ENCODE data around the gene TRIM54. TPM values are rescaled to one million over a fixed set of nuclear protein-coding genes. Genes with fewer than 3 reads are reported as not detected.

TRIM54 gene
- total and polyA plus RNA-seq, 2 of the 8 experiments (the other 6 are each of a cell fraction or from before 2014, with no cell fraction given), result 3.9 to 5.8 TPM

GRCh38 chr2:27288610-27289009 lies 6.4 kb downstream of the TRIM54 start:
- H3K4ac ChIP-seq (replicated peaks; ENCODE audit: insufficient read length, low read depth, low read length), result no peak overlapping the region
- no peak overlapping the region for H3K9ac ChIP-seq (replicated peaks in 1 of 4; ENCODE audit: extremely low read depth in 1 of 4, low read depth in 3 of 4, low read length in 3 of 4)
- H3K23me2 ChIP-seq (ENCODE audit: low read depth, low read length), result no peaks in the 10 kb centered on the region
- H3K56ac ChIP-seq (replicated peaks; ENCODE audit: insufficient read length, low read depth, low read length), result no peak overlapping the region
- H2BK15ac ChIP-seq (ENCODE audit: low read length), result no peak overlapping the region
- DNase-seq (ENCODE audit: low read depth in 1 of 2, low spot score in 2 of 2), result no peak
- 93% methylated on average over 3 of the region's 3 CpGs; no CpG with 5 or more reads in 1 of the 2 experiments for WGBS, 2 experiments (ENCODE audit: extremely low coverage in 1 of 2, insufficient coverage in 1 of 2, insufficient read length in 1 of 2, insufficient replicate concordance in 2 of 2, low coverage in 1 of 2, low lambda C conversion rate in 2 of 2, missing lambda C conversion rate in 1 of 2)
- no peaks in the 10 kb centered on the region for H3K79me2 ChIP-seq (ENCODE audit: control insufficient read depth in 1 of 2, insufficient read depth in 2 of 2, low read length in 2 of 2)
- H3K36me3 ChIP-seq (ENCODE audit: control insufficient read depth in 2 of 4, insufficient read depth in 4 of 4, low read length in 3 of 4), result no peaks in the 10 kb centered on the region
- no peak overlapping the region for H2BK120ac ChIP-seq (replicated peaks; ENCODE audit: low read depth, low read length)
- no peak overlapping the region for H2BK5ac ChIP-seq (ENCODE audit: low read depth, low read length)
- ChIA-PET POLR2A (ENCODE audit: partially characterized antibody) (interaction anchor here (1.7 to 2.2 kb wide), 2 partner anchors 14 to 40 kb away, joined by 7 to 11 read pairs; no protein-coding TSS in a partner anchor), CTCF (ENCODE audit: partially characterized antibody) (interaction anchor here (1.7 to 20.2 kb wide), 4 partner anchors 9 to 37 kb away, joined by 4 to 413 read pairs (median 42); partner anchors contain the start of genes TRIM54 and UCN)
- H3K4me1 ChIP-seq (replicated peaks in 1 of 4; ENCODE audit: control insufficient read depth in 3 of 4, insufficient read depth in 4 of 4, low read length in 3 of 4), result peaks cover 0 to 5% (median 3%) of the 10 kb centered on the region in 4 experiments; a peak in 3 of 7 replicates
- no peak overlapping the region for H4K5ac ChIP-seq (ENCODE audit: insufficient read length, low read depth, low read length)
- no peak overlapping the region for H3K14ac ChIP-seq (ENCODE audit: insufficient read length)
- H2AFZ ChIP-seq (ENCODE audit: low read length), result no peak overlapping the region
- TF ChIP-seq BRCA1 (IDR thresholded peaks at IDR 0.05; ENCODE audit: low read depth, low read length) (no peak), HDAC6 (IDR thresholded peaks at IDR 0.05; ENCODE audit: low read depth, low read length) (no peak), MAFK (IDR thresholded peaks at IDR 0.05; ENCODE audit: low read depth, low read length) (no peak), BCL11A (IDR thresholded peaks at IDR 0.05; ENCODE audit: low read depth in 2 of 2, low read length in 2 of 2) (no peak), NANOG (IDR thresholded peaks at IDR 0.05; ENCODE audit: insufficient read depth, low read depth, low read length, poor library complexity, severe bottlenecking) (no peak), TBP (IDR thresholded peaks at IDR 0.05; ENCODE audit: low read depth, low read length) (no peak), CHD2 (IDR thresholded peaks at IDR 0.05; ENCODE audit: low read length) (no peak), POLR2A (IDR thresholded peaks at IDR 0.05; ENCODE audit: control extremely low read depth in 1 of 2, low read depth in 2 of 2, low read length in 2 of 2) (no peak), E2F6 (IDR thresholded peaks at IDR 0.05) (no peak)
- no peak overlapping the region for H4K8ac ChIP-seq (ENCODE audit: extremely low read depth, insufficient read depth, low read length)
- H3K9me3 ChIP-seq (ENCODE audit: insufficient read depth in 2 of 2, low read depth in 1 of 2, low read length in 1 of 2), result no peaks in the 10 kb centered on the region
- FAIRE-seq, result no peak
- H4K20me1 ChIP-seq (replicated peaks in 1 of 2; ENCODE audit: control insufficient read depth in 1 of 2, insufficient read depth in 2 of 2, low read length in 2 of 2), result no peaks in the 10 kb centered on the region
- H2AK5ac ChIP-seq (ENCODE audit: low read depth, low read length), result no peak overlapping the region
- no peak overlapping the region for H2BK20ac ChIP-seq (ENCODE audit: low read length)
- no peak overlapping the region for H3K4me2 ChIP-seq (ENCODE audit: insufficient read depth in 1 of 2, low read depth in 2 of 2, low read length in 2 of 2)
- no peak overlapping the region for H3K4me3 ChIP-seq (ENCODE audit: extremely low read depth in 1 of 4, insufficient read depth in 2 of 4, low read depth in 3 of 4, low read length in 4 of 4)
- H3K23ac ChIP-seq (ENCODE audit: insufficient read length), result no peak overlapping the region
- H3K79me1 ChIP-seq (ENCODE audit: low read depth, low read length), result no peaks in the 10 kb centered on the region
- H2BK12ac ChIP-seq (ENCODE audit: low read depth, low read length), result no peak overlapping the region
- no peaks in the 10 kb centered on the region; a peak in 1 of 7 replicates for H3K27me3 ChIP-seq (replicated peaks in 1 of 4; ENCODE audit: control insufficient read depth in 3 of 4, extremely low read depth in 1 of 4, insufficient read depth in 3 of 4, low read length in 3 of 4)
- H3K18ac ChIP-seq (ENCODE audit: extremely low read depth, low read length), result no peak overlapping the region
- no peak overlapping the region for H4K91ac ChIP-seq (replicated peaks; ENCODE audit: insufficient read length, low read length)
- H3K27ac ChIP-seq (ENCODE audit: low read depth, low read length), result no peak overlapping the region

All from H1 (cell line).